Psoas muscle (tissue), 8 donors: ENCODE data around the gene CKAP5. TPM values are rescaled to one million over a fixed set of nuclear protein-coding genes. Genes with fewer than 3 reads are reported as not detected.

Experiments
- ATAC-seq, 4 donors: fragments of 200-7000 bp; cut with Tn5 transposase; one replicate each; pipeline ENCODE4 v1.9.1; 2020; ENCODE audit warnings: moderate library complexity in 3 of 4, mild to moderate bottlenecking in 2 of 4
- DNase-seq, 2 donors: peaks; one replicate each; pipeline ENCODE4 v3.0.0-alpha.2; 2020
- H3K27ac ChIP-seq: fragments of 200-600 bp; one replicate; pipeline ENCODE4 v1.8.0; 2022
- H3K27me3 ChIP-seq, 3 donors: fragments of 200-600 bp in 1 of 3; one replicate each; pipeline versions ENCODE4 v1.6.1 to v1.8.0; 2013 to 2022; ENCODE audit warnings: low read length in 2 of 3, mild to moderate bottlenecking in 2 of 3, moderate library complexity in 1 of 3; ENCODE audit not compliant: insufficient read depth in 3 of 3
- H3K36me3 ChIP-seq, 2 donors: fragments of 200-600 bp in 1 of 2; one replicate each; pipeline versions ENCODE4 v1.6.1 to v1.8.0; 2013 to 2022; ENCODE audit warnings: low read depth in 1 of 2, mild to moderate bottlenecking in 1 of 2, moderate library complexity in 1 of 2; ENCODE audit not compliant: insufficient read depth in 1 of 2
- H3K4me1 ChIP-seq: fragments of 200-600 bp; one replicate; pipeline ENCODE4 v1.8.0; 2022
- H3K4me3 ChIP-seq: fragments of 200-600 bp; one replicate; pipeline ENCODE4 v1.8.0; 2022; ENCODE audit warnings: mild to moderate bottlenecking
- H3K9me3 ChIP-seq: fragments of 200-600 bp; one replicate; pipeline ENCODE4 v1.8.0; 2022
- WGBS, 3 donors: extraction: QIAGEN DNeasy Blood & Tissue Kit; methylation state at CpG; one replicate each; pipeline versions ENCODE4 v1.1.6 to v1.1.7; 2013; 5-methylcytosine and 5-hydroxymethylcytosine counted together
- intact Hi-C, 2 donors: fragments of 100-400 bp; cut with DNase I; formaldehyde crosslinking; loops; one replicate each; pipeline versions ENCODE4 v1.11.0 to v1.14.2; 2022
- polyA plus RNA-seq, 3 donors: library from polyadenylated mRNA; stranded (reverse); fragments of 200-250 nt; gene quantifications; one replicate each; pipeline ENCODE4 v1.2.3, GENCODE V29; 2013
- total RNA-seq, 4 donors: library from RNA; stranded (reverse); fragmentation: NEBNext Ultra II Directional in 2 of 4; extraction: Animal tissue kit (Norgen Biotek cat#: 25700) in 2 of 4; gene quantifications; one replicate each; pipeline versions ENCODE4 v1.2.1 to v1.2.4, GENCODE V29; 2021 to 2023
- TF ChIP-seq, protein P1 (sequence below): fragments of 200-600 bp; IDR thresholded peaks from one replicate; pipeline ENCODE4 v1.8.0; 2022; ENCODE audit warnings: antibody characterized with exemption
- donor health status: healthy with polysubstance abuse.
- donor health status: DM: no; HTN: no; CAD: no; lungs with moderate emphysema.
- donor health status: Bipolar disorder and iron deficiency.
- donor health status: healthy.
- donor health status: DM: yes; HTN: yes; CAD: no.
- donor health status: DM: no; HTN: no; CAD: no.
- donor health status: DM: no; HTN: no; CAD: no.
- donor health status: DM: yes; HTN: yes; CAD: no.

The CKAP5 gene
- total and polyA plus RNA-seq, 7 donors, result 21.0 to 160 (median 86.4) TPM

GRCh38 chr11:46728659-46729040 is 117.4 kb downstream of the CKAP5 start:
- ATAC-seq, result no peak
- intact Hi-C loops, result no loop called here

DNA sequence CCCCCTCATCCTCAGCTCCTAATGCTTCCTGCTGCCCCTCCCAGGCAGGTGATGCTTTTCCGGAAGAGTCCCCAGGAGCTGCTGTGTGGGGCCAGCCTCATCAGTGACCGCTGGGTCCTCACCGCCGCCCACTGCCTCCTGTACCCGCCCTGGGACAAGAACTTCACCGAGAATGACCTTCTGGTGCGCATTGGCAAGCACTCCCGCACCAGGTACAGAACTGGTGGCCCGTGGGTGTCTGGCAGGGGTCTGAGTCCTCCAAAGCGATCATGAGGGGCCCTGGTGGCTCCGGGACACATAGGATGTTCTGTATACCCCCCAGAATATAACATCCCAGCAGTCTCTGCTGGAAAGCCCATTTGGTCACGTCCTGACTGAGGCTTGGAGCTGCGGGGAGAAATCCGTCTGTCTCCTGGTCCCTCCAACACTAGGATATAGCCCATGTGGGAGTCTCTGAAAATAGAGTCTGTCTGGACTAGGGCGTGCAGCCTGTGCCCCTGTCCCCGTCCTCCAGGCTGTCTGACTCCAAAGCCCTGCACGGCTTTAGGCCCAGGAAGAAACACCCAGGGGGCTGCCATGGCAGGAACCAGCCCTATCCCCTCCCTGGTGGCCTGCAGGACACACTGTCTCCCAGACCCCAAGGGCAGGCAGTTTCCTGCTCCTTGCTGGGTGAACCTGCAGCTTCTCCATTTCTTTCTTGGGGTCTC is 118.0 kb downstream of the CKAP5 start:
- no peak overlapping the region for H3K4me3 ChIP-seq
- no peaks in the 10 kb centered on the region for H3K36me3 ChIP-seq
- DNase-seq (no peak), ATAC-seq (no peak)
- intact Hi-C loops, result no loop called here
- no peaks in the 10 kb centered on the region for H3K27me3 ChIP-seq
- no peak overlapping the region for H3K27ac ChIP-seq
- TF ChIP-seq, protein P1, sequence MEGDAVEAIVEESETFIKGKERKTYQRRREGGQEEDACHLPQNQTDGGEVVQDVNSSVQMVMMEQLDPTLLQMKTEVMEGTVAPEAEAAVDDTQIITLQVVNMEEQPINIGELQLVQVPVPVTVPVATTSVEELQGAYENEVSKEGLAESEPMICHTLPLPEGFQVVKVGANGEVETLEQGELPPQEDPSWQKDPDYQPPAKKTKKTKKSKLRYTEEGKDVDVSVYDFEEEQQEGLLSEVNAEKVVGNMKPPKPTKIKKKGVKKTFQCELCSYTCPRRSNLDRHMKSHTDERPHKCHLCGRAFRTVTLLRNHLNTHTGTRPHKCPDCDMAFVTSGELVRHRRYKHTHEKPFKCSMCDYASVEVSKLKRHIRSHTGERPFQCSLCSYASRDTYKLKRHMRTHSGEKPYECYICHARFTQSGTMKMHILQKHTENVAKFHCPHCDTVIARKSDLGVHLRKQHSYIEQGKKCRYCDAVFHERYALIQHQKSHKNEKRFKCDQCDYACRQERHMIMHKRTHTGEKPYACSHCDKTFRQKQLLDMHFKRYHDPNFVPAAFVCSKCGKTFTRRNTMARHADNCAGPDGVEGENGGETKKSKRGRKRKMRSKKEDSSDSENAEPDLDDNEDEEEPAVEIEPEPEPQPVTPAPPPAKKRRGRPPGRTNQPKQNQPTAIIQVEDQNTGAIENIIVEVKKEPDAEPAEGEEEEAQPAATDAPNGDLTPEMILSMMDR, result no peak
- WGBS, 3 donors, result 86 to 89% (median 87%) methylated on average over 17 of the region's 17 CpGs
- no peaks in the 10 kb centered on the region for H3K9me3 ChIP-seq
- H3K4me1 ChIP-seq, result no peaks in the 10 kb centered on the region

More at GRCh38 chr11:46728659-46729040, 117.4 kb downstream of the CKAP5 start:
- Histone ChIP-seq H3K27me3 (no peaks in the 10 kb centered on the region), H3K4me3 (no peak overlapping the region), H3K9me3 (no peaks in the 10 kb centered on the region), H3K36me3 (no peaks in the 10 kb centered on the region), H3K4me1 (no peaks in the 10 kb centered on the region), H3K27ac (no peak overlapping the region)
- TF ChIP-seq, protein P1, result no peak
- no peak for DNase-seq
- 77 to 84% (median 81%) methylated on average over 9 of the region's 9 CpGs for WGBS, 3 donors

DNA sequence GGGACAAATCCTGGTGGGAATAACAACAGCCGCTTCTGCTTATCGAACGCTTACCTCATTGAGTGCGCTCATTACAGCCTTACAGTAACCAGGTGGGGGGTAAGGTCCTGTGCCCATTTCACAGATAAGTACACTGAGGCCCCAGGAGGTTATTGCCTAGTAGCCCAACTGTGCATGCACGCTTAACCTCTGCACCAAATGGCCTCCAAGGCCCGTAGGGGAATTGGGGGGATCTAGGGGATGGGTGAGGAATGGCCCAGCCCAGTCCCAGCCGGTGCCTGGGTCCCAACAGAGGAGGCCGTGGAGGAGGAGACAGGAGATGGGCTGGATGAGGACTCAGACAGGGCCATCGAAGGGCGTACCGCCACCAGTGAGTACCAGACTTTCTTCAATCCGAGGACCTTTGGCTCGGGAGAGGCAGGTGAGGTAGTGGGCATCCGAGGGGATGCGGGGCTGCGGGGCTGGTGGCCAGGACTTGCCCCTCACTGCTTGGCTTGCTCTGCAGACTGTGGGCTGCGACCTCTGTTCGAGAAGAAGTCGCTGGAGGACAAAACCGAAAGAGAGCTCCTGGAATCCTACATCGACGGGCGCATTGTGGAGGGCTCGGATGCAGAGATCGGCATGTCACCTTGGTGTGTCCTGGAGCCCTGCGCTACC is 119.7 kb downstream of the CKAP5 start:
- no peak for DNase-seq

DNA sequence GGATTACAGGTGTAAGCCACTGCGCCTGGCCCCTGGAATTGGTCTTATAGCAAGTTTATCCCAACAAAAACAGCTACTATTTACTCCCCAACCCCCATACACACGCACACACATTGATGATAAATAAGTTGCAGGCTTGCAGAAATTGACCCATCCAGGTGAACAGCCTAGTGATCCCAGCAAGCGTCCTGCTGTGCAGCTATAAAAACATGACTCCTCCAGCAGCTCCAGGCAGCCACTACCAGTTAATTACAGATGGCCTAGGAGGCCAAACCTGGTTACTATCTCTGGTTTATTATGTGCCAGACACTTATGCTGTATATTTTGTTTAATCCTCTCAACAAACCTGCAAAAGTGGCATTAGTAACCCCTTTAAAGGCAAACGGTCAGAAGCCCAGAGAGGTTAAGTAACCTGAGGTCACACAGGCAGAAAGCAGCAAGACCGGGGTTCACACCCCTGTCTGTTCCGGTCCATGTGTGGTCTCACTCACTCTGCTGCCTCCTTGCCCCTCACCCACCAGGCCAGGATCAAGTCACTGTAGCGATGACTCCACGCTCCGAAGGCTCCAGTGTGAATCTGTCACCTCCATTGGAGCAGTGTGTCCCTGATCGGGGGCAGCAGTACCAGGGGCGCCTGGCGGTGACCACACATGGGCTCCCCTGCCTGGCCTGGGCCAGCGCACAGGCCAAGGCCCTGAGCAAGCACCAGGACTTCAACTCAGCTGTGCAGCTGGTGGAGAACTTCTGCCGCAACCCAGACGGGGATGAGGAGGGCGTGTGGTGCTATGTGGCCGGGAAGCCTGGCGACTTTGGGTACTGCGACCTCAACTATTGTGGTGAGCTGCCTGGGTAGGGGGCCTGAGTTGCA is 120.5 kb downstream of the CKAP5 start:
- Histone ChIP-seq H3K9me3 (no peaks in the 10 kb centered on the region), H3K4me1 (no peaks in the 10 kb centered on the region), H3K27me3 (no peaks in the 10 kb centered on the region), H3K4me3 (no peak overlapping the region), H3K27ac (no peak overlapping the region), H3K36me3 (no peaks in the 10 kb centered on the region)
- WGBS, 3 donors, result 85 to 90% (median 87%) methylated on average over 19 of the region's 19 CpGs
- intact Hi-C loops, result no loop called here
- DNase-seq (no peak), ATAC-seq (no peak)
- TF ChIP-seq, protein P1, result no peak

More for the DNA sequence above, 119.7 kb downstream of the CKAP5 start:
- H3K4me1 ChIP-seq, result no peaks in the 10 kb centered on the region
- H3K27ac ChIP-seq, result no peak overlapping the region
- no peak overlapping the region for H3K4me3 ChIP-seq
- H3K9me3 ChIP-seq, result no peaks in the 10 kb centered on the region
- no peaks in the 10 kb centered on the region for H3K27me3 ChIP-seq
- ATAC-seq, result no peak
- intact Hi-C loops, result no loop called here
- 87 to 92% (median 90%) methylated on average over 23 to 26 of the region's 26 CpGs for WGBS, 3 donors
- no peaks in the 10 kb centered on the region for H3K36me3 ChIP-seq
- TF ChIP-seq, protein P1, result no peak
